ENCODE results near the gene TTC31.

Gene TTC31

GRCh38 chr2:74499940-74500577 is 17.2 kb downstream of the TTC31 start:
- Mint-ChIP-seq H3K9me3 (no peaks in the 10 kb centered on the region), H3K27ac (peak overlapping the region; percentile 51), H3K27me3 (peaks cover 56 to 69% of the 10 kb centered on the region in 2 donors), H3K36me3 (peaks cover 20 to 26% of the 10 kb centered on the region in 2 donors), H3K4me3 (peak overlapping the region in 1 of 2 donors; percentile 74), H3K4me1 (peaks cover 42 to 68% of the 10 kb centered on the region in 2 donors)
- DNase-seq (no peak), ATAC-seq (replicated peaks) (no peak)

GRCh38 chr2:74500578-74500946 is 17.7 kb downstream of the TTC31 start:
- H3K27me3 Mint-ChIP-seq = peaks cover 59 to 71% of the 10 kb centered on the region in 2 donors
- DNase-seq (no peak), ATAC-seq (replicated peaks) (no peak)
- no peaks in the 10 kb centered on the region for H3K9me3 Mint-ChIP-seq
- H3K27ac Mint-ChIP-seq = no peak overlapping the region
- H3K4me3 Mint-ChIP-seq = no peak overlapping the region
- H3K4me1 Mint-ChIP-seq = peaks cover 47 to 73% of the 10 kb centered on the region in 2 donors
- peaks cover 25 to 31% of the 10 kb centered on the region in 2 donors for H3K36me3 Mint-ChIP-seq

DNA sequence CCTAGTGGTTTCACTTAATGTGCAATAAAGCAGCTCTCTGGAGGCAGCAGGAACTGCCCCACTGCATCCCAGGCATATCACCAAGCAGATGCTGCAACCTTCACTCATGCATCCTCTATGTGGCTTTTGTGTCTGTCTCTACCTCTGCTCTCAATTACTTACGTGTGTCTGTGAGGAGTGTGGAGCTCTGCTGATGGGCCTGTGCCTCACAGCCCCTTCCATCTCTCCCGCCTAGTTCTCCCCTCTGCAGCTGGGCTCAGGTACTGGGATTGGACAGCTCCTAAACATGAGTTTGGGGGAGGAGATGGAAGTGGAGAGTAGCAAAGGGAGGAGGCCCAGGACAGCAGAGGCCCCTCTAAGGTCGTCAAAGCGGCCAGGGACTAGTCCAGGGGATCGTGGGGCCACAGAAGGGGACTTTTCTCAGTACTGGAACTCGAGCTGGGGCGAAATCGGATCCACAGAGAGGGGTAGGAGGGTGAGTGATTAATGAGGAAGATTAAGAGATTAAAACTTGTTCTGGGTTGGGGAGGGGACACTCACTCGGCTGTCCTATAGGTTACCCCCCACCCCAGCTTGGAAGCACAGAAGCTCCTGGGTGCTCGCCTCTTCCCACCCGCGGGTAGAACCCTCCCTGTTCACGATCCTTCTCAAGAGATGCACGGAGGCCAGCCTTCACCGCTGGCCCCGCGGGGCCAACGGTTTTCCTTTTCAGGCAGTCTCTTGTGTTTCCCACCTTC is 18.6 kb downstream of the TTC31 start:
- Mint-ChIP-seq H3K27me3 (peaks cover 59 to 71% of the 10 kb centered on the region in 2 donors), H3K36me3 (peaks cover 29 to 35% of the 10 kb centered on the region in 2 donors), H3K4me1 (peaks cover 51 to 80% of the 10 kb centered on the region in 2 donors), H3K4me3 (peak overlapping the region; percentile 80 to 88), H3K27ac (no peak overlapping the region), H3K9me3 (no peaks in the 10 kb centered on the region)
- DNase-seq (no peak), ATAC-seq (replicated peaks) (no peak)

- peaks cover 59 to 71% of the 10 kb centered on the region in 2 donors for H3K27me3 Mint-ChIP-seq
- peaks cover 35 to 41% of the 10 kb centered on the region in 2 donors for H3K36me3 Mint-ChIP-seq
- no peak for ATAC-seq (replicated peaks)
- H3K27ac Mint-ChIP-seq = no peak overlapping the region
- no peak for DNase-seq
- no peaks in the 10 kb centered on the region for H3K9me3 Mint-ChIP-seq
- H3K4me1 Mint-ChIP-seq = peaks cover 58 to 88% of the 10 kb centered on the region in 2 donors
- H3K4me3 Mint-ChIP-seq = peak overlapping the region; percentile 80 to 88
Observed at GRCh38 chr2:74502147-74502719, 19.4 kb downstream of the TTC31 start.

GRCh38 chr2:74502720-74503505 is 20.0 kb downstream of the TTC31 start:
- Mint-ChIP-seq H3K36me3 (peaks cover 39 to 44% of the 10 kb centered on the region in 2 donors), H3K4me1 (peaks cover 57 to 85% of the 10 kb centered on the region in 2 donors), H3K27me3 (peaks cover 58 to 66% of the 10 kb centered on the region in 2 donors), H3K4me3 (peak overlapping the region; percentile 80 to 88), H3K27ac (peak overlapping the region; percentile 86), H3K9me3 (no peaks in the 10 kb centered on the region)
- DNase-seq (peak; percentile 59), ATAC-seq (replicated peaks) (peak; percentile 45 to 48)

DNA sequence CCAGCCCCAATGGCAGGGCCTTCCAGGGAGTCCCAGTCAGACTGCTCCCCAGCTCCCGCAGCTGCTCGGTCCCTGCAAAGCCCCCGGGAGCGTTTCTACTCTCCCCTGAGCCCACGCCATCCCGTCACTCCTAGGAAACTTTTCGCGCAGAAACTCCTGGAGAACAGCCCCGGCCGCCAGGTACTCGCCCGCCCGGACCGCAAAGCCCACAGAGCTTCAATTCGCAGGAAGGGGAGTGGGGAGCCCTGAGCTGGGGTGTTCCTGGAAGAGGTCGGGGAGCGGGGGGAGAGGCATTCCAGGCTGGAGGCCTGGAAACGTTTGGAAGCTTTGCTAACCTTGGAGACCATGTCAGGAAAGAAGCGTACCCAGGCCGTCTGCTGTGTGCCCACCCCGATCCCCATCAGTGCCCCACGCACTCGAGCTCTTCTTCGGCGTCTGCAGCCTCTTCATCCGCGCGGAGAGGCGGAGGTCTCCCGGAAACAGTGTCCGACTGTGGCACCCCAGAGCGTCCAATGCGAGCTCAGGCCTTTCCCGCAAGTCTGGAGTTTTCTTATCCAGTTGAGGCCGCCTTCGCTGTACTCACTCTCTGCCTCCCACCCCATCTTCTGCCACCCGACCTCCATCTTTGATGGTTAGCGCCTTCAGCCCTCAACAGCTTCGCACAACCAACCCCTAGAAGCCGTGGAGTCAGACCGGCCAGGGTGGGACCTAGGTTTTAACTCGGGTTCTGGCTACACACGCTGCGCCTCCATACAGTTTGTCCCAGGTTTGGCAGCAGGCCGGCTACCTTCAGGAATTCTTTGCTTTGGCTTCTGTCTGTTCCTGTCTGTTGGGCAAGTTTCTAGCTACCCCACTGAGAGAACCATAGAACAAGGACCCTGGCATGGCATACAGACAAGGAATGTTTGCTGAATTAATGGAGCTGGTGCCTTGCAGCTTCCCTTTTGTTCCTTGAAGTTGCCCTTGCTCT is 20.9 kb downstream of the TTC31 start:
- Mint-ChIP-seq H3K9me3 (no peaks in the 10 kb centered on the region), H3K36me3 (peaks cover 39 to 44% of the 10 kb centered on the region in 2 donors), H3K27me3 (peaks cover 50 to 57% of the 10 kb centered on the region in 2 donors), H3K27ac (peak overlapping the region; percentile 86), H3K4me3 (peak overlapping the region; percentile 80 to 88), H3K4me1 (peaks cover 58 to 85% of the 10 kb centered on the region in 2 donors)
- ATAC-seq (replicated peaks) (no peak), DNase-seq (no peak)

GRCh38 chr2:74504591-74504990 is 21.7 kb downstream of the TTC31 start:
- H3K4me1 Mint-ChIP-seq = peaks cover 53 to 79% of the 10 kb centered on the region in 2 donors
- peaks cover 39 to 44% of the 10 kb centered on the region in 2 donors for H3K36me3 Mint-ChIP-seq
- H3K4me3 Mint-ChIP-seq = peak overlapping the region; percentile 63 to 71
- H3K9me3 Mint-ChIP-seq = no peaks in the 10 kb centered on the region
- DNase-seq (no peak), ATAC-seq (replicated peaks) (no peak)
- H3K27me3 Mint-ChIP-seq = peaks cover 45 to 52% of the 10 kb centered on the region in 2 donors
- H3K27ac Mint-ChIP-seq = peak overlapping the region; percentile 43

DNA sequence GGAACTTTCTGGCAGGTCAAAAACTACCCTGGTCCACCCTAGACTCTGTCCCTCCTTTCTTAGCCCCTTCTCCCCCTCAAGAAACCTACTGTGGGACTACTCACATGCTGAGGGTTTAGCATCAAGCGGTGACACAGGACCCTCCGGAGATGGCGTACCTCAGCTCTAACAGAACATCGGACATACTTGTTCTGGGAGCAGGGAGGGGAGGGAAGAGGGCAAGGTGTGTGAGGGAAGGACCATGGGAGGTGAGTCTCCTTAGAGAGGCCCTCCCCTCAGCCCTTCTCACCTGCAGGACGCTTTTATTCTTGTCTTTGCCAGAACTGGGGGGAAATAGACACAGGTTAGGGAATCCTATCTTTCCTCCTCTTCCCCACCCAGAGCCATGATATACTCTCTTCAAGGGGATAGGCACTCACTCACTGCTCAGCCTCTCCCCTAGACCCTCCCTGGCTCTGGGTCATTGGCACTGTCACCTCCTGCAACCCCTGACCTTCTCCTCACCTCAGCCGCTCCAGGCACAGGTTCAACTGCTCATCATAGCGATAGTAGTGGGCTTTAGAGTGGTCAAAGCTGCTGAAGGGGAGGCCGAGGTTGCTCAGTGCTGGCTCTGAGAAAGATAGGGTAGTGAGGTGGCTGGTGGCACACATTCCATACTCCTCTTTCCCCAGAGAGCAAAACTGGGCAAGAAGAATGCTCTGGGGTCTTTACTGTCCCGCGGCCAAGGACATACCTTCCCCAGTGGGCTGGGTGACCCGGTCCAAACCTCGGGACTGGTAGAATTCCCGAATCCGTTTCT is 22.8 kb downstream of the TTC31 start:
- peak overlapping the region; percentile 71 to 98 for H3K4me3 Mint-ChIP-seq
- no peak overlapping the region for H3K27ac Mint-ChIP-seq

DNA sequence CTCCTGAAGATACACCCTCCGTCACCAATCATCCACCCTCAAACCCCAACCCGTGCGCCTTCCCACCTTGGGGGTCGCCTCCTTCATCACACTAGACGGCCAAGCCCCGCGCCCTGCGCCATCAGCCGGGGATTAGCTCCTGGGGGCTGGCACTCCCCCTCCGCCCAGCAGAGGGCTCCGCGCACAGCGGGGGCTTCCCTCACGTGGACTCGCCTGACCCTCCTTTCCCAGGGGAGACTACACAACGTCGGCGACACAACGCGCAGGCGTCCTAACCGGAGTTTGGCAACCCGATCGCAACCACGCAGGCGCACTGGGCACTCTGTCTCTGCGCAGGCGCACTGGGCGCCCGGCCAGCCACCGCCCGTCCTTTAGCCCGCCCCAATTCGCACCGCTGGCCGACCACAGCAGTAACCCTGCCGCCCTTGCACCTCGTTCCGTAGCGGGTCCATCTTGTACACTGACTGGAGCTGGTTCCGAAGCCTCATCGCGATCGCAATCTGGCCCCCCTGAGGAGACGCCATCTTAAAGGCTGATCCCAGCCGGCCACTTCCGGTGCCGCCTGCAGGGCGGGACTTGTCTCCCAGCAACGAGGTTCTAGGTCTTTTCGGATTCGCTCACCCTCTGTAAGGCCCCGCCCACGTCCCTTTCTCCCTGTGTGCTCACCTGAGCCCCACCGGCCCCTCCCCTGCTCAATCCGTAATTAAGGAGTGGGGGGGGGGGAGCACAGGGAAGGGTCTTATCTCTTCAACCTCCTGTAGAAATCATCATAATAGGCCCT is 24.5 kb downstream of the TTC31 start, which contains the start of gene PCGF1:
Gene PCGF1, minus strand, starts transcription at position 551 of the 781 bp plus-strand sequence. Its CDS starts 27 bp downstream, at position 524.
- DNase-seq = peak; percentile 97
- H3K27me3 Mint-ChIP-seq = peaks cover 38 to 49% of the 10 kb centered on the region in 2 donors
- peak; percentile 92 for ATAC-seq (replicated peaks)
- H3K4me1 Mint-ChIP-seq = peaks cover 43 to 65% of the 10 kb centered on the region in 2 donors
- peak within 1 kb of the TSS; percentile 100 for H3K27ac Mint-ChIP-seq
- H3K9me3 Mint-ChIP-seq = no peaks in the 10 kb centered on the region
- peaks cover 35 to 38% of the 10 kb centered on the region in 2 donors for H3K36me3 Mint-ChIP-seq
- H3K4me3 Mint-ChIP-seq = peak within 1 kb of the TSS; percentile 98 to 99

More for the DNA sequence above, 22.8 kb downstream of the TTC31 start:
- Mint-ChIP-seq H3K27me3 (peaks cover 41 to 49% of the 10 kb centered on the region in 2 donors), H3K36me3 (peaks cover 38 to 39% of the 10 kb centered on the region in 2 donors), H3K4me1 (peaks cover 49 to 76% of the 10 kb centered on the region in 2 donors), H3K9me3 (no peaks in the 10 kb centered on the region)
- DNase-seq (no peak), ATAC-seq (replicated peaks) (no peak)

DNA sequence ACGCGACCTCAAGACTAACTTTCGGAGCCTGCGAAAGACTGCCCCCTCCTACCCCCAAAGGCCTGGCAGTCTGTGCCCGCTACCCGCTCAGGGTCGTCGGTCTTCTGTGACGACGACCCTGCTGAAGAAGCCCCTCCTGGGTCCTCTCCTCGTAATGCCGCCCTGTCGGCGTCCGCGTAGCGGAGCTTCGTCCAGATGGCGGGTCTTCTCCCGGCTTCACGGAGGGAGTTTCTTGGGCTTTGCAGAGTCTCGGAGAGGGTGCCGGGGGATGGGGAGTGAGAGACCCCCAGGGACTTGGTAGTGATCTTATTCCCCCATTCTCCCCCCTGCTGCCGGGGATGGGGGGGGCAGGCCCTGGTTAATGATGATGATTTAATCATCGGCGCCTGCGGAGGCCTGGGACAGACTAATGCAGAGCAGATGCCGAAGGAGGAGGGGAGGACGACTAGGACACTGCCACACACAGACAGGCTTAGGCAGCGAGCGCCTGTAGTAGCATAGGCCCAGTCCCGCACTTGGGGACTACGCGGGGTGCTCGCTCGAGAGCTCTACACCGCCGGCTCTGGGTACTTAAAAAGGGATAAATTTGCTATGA is 25.1 kb downstream of the TTC31 start:
- ATAC-seq (replicated peaks) (peak; percentile 15 to 30), DNase-seq (no peak)
- Mint-ChIP-seq H3K27me3 (peaks cover 40 to 49% of the 10 kb centered on the region in 2 donors), H3K4me1 (peaks cover 40 to 58% of the 10 kb centered on the region in 2 donors), H3K27ac (peak overlapping the region; percentile 100), H3K36me3 (peaks cover 35 to 38% of the 10 kb centered on the region in 2 donors), H3K4me3 (peak overlapping the region; percentile 98 to 99), H3K9me3 (no peaks in the 10 kb centered on the region)

DNA sequence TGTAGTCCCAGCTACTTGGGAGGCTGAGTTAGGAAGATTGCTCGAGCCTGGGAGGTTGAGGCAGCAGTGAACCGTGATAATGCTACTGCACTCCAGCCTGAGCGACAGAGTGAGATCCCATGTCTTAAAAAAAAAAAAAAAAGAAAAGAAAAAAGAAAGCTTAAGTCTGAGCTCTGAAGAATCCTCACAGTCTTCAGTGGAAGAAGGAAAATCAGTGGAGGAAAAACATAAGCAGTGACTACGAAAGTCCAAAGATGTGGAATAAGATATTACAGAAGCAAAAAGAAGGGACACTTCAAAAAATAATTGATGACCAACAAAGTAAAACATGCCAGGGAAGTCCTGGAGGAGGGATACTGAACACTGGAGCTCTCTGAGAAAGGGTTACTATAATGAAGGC is 27.4 kb downstream of the TTC31 start:
- no peak for ATAC-seq (replicated peaks)
- Mint-ChIP-seq H3K27me3 (peaks cover 35 to 55% of the 10 kb centered on the region in 2 donors), H3K4me1 (peaks cover 26 to 40% of the 10 kb centered on the region in 2 donors)

More for the DNA sequence above, 27.4 kb downstream of the TTC31 start:
- H3K9me3 Mint-ChIP-seq = no peaks in the 10 kb centered on the region
- H3K4me3 Mint-ChIP-seq = peak overlapping the region in 1 of 2 donors; percentile 23
- no peak for DNase-seq
- peaks cover 19 to 23% of the 10 kb centered on the region in 2 donors for H3K36me3 Mint-ChIP-seq
- no peak overlapping the region for H3K27ac Mint-ChIP-seq

Measured in stimulated activated naive B cell treated with anti-CD40 and anti-IgM and Interleukin-4, amounts not matched to agents 10 μg/mL and 1 μg/mL and 100 μg/mL, for 72 hours (primary cell).